ENCODE data around the gene CTPS2. TPM values are rescaled to one million over a fixed set of nuclear protein-coding genes. Genes with fewer than 3 reads are reported as not detected.
"Not testable (repeated sequence)": the region's sequence is repeated elsewhere in the genome, so short reads cannot be mapped to it uniquely, and the experiment has no call there.

The CTPS2 gene
- total RNA-seq (2021; fragmentation: NEBNext Ultra II Directional; extraction: Animal tissue kit (Norgen Biotek cat#: 25700)), result 1 to 10 TPM; 5.1 to 7.3 (median 6.5) TPM
- long read RNA-seq, full-length matches to known transcripts, result 3 of 6 reads
- long read RNA-seq, partial matches to known transcripts, result 1 of 6 reads
- long read RNA-seq, other reads (novel, unspliced or antisense), result 2 of 6 reads

GRCh38 chrX:16712548-16713155 is at the start of gene CTPS2:
Gene CTPS2, minus strand, starts transcription at chrX:16712669. Its CDS starts 9,767 bp downstream, at chrX:16702902.
- H3K4me3 Mint-ChIP-seq, result peak within 1 kb of the TSS; percentile 88
- peaks cover 7% of the 10 kb centered on the region for H3K4me1 Mint-ChIP-seq (ENCODE audit: low read depth)
- peak; percentile 47 for DNase-seq
- H3K27ac Mint-ChIP-seq, result peak within 1 kb of the TSS; percentile 78
- no peak; the same call in 1 of the 2 replicates for TF ChIP-seq CTCF (IDR thresholded peaks at IDR 0.05)
- H3K27me3 Mint-ChIP-seq (ENCODE audit: insufficient read depth), result no peaks in the 10 kb centered on the region; the same call in 1 of the 2 replicates
- no peaks in the 10 kb centered on the region for H3K9me3 Mint-ChIP-seq
- no peaks in the 10 kb centered on the region for H3K36me3 Mint-ChIP-seq (ENCODE audit: low read depth)

GRCh38 chrX:16761500-16761899 is 49.0 kb upstream of the CTPS2 start:
- not testable (repeated sequence) for H3K4me1 Mint-ChIP-seq (ENCODE audit: low read depth); H3K9me3 Mint-ChIP-seq; H3K27ac Mint-ChIP-seq; H3K27me3 Mint-ChIP-seq (ENCODE audit: insufficient read depth); H3K36me3 Mint-ChIP-seq (ENCODE audit: low read depth); H3K4me3 Mint-ChIP-seq; DNase-seq

- Mint-ChIP-seq H3K9me3 (no peaks in the 10 kb centered on the region), H3K36me3 (ENCODE audit: low read depth) (peaks cover 22% of the 10 kb centered on the region), H3K4me3 (no peak overlapping the region), H3K27ac (no peak overlapping the region), H3K27me3 (ENCODE audit: insufficient read depth) (no peaks in the 10 kb centered on the region; the same call in 1 of the 2 replicates), H3K4me1 (ENCODE audit: low read depth) (no peaks in the 10 kb centered on the region)
- TF ChIP-seq CTCF (IDR thresholded peaks at IDR 0.05), result no peak
- no peak for DNase-seq
Measured at GRCh38 chrX:16756724-16757123, 44.3 kb upstream of the CTPS2 start.

- no peak for DNase-seq
- Mint-ChIP-seq H3K36me3 (ENCODE audit: low read depth) (peaks cover 22% of the 10 kb centered on the region), H3K9me3 (no peaks in the 10 kb centered on the region), H3K4me3 (no peak overlapping the region), H3K27ac (no peak overlapping the region), H3K4me1 (ENCODE audit: low read depth) (no peaks in the 10 kb centered on the region), H3K27me3 (ENCODE audit: insufficient read depth) (no peaks in the 10 kb centered on the region; the same call in 1 of the 2 replicates)
- TF ChIP-seq CTCF (IDR thresholded peaks at IDR 0.05), result no peak
Measured at GRCh38 chrX:16754019-16754418, 41.5 kb upstream of the CTPS2 start.

- H3K4me1 Mint-ChIP-seq (ENCODE audit: low read depth), result no peaks in the 10 kb centered on the region
- no peak for DNase-seq
- TF ChIP-seq CTCF (IDR thresholded peaks at IDR 0.05), result no peak
- no peak overlapping the region for H3K4me3 Mint-ChIP-seq
- H3K9me3 Mint-ChIP-seq, result no peaks in the 10 kb centered on the region
- no peaks in the 10 kb centered on the region; the same call in 1 of the 2 replicates for H3K27me3 Mint-ChIP-seq (ENCODE audit: insufficient read depth)
- peaks cover 11% of the 10 kb centered on the region; the same call in 1 of the 2 replicates for H3K36me3 Mint-ChIP-seq (ENCODE audit: low read depth)
- H3K27ac Mint-ChIP-seq, result no peak overlapping the region
Measured at GRCh38 chrX:16750136-16750535, 37.7 kb upstream of the CTPS2 start.

GRCh38 chrX:16748425-16748824 is 36.0 kb upstream of the CTPS2 start:
- H3K9me3 Mint-ChIP-seq, result no peaks in the 10 kb centered on the region
- peaks cover 11% of the 10 kb centered on the region for H3K4me1 Mint-ChIP-seq (ENCODE audit: low read depth)
- H3K4me3 Mint-ChIP-seq, result no peak overlapping the region
- DNase-seq, result no peak
- H3K27me3 Mint-ChIP-seq (ENCODE audit: insufficient read depth), result no peaks in the 10 kb centered on the region
- TF ChIP-seq CTCF (IDR thresholded peaks at IDR 0.05), result no peak
- H3K27ac Mint-ChIP-seq, result no peak overlapping the region
- no peaks in the 10 kb centered on the region for H3K36me3 Mint-ChIP-seq (ENCODE audit: low read depth)

Measured in HFFc6 (cell line).